HepG2 (cell line): ENCODE data around the gene NAPEPLD. TPM values are rescaled to one million over a fixed set of nuclear protein-coding genes. Genes with fewer than 3 reads are reported as not detected.

ENCODE experiments used
- ARID2 ChIP-seq: sonication (generic); formaldehyde crosslinking; IDR thresholded peaks from 2 replicates; pipeline ENCODE4 v1.8.1; 2022; ENCODE audit warnings: mild to moderate bottlenecking, missing genetic modification reagents, borderline replicate concordance
- ATF2 ChIP-seq: sonication (generic); formaldehyde crosslinking; IDR thresholded peaks from 2 replicates; pipeline ENCODE4 v1.4.0; 2020; ENCODE audit warnings: missing genetic modification reagents
- BRF2 ChIP-seq: sonication (generic); formaldehyde crosslinking; IDR thresholded peaks from 2 replicates; pipeline ENCODE4 v1.8.1; 2022; ENCODE audit warnings: mild to moderate bottlenecking, missing genetic modification reagents
- HNRNPK ChIP-seq: fragments of 200-400 bp; formaldehyde crosslinking; IDR thresholded peaks from 2 replicates; pipeline ENCODE4 v1.6.1; 2018; ENCODE audit warnings: low read length, low read depth, moderate library complexity, mild to moderate bottlenecking; ENCODE audit not compliant: poor library complexity, severe bottlenecking
- IKZF5 ChIP-seq: IDR thresholded peaks from 2 replicates; pipeline ENCODE4 v1.6.1; 2018; ENCODE audit warnings: missing genetic modification reagents, mild to moderate bottlenecking, missing compliant biosample characterization
- JUN ChIP-seq: sonication (generic); formaldehyde crosslinking; IDR thresholded peaks from 2 replicates; pipeline ENCODE4 v1.4.0; 2020; ENCODE audit warnings: mild to moderate bottlenecking, missing genetic modification reagents
- KMT2A ChIP-seq: sonication (generic); formaldehyde crosslinking; IDR thresholded peaks from 2 replicates; pipeline ENCODE4 v1.4.0; 2020; ENCODE audit warnings: missing genetic modification reagents
- NFIC ChIP-seq: IDR thresholded peaks from 2 replicates; pipeline ENCODE4 v1.6.1; 2012; ENCODE audit warnings: mild to moderate bottlenecking, low read length, inconsistent platforms
- NR2F1 ChIP-seq, 2 experiments: fragments of 450-650 bp in 1 of 2; formaldehyde crosslinking in 1 of 2; IDR thresholded peaks; 2 replicates each; pipeline versions ENCODE4 v1.5.0 to v1.6.1; 2016 to 2020; ENCODE audit warnings: mild to moderate bottlenecking in 1 of 2, missing compliant biosample characterization in 1 of 2, missing genetic modification reagents in 1 of 2, moderate library complexity in 1 of 2
- RFX5 ChIP-seq: IDR thresholded peaks from 2 replicates; pipeline ENCODE4 v1.6.1; 2011; ENCODE audit warnings: low read depth, low read length, improper control_type of control experiment
- RNF2 ChIP-seq: fragments of 450-650 bp; conservative IDR thresholded peaks from 2 replicates; pipeline ENCODE4 v1.6.1; 2016; ENCODE audit warnings: low read depth
- TBL1XR1 ChIP-seq: fragments of 150-350 bp; IDR thresholded peaks from 2 replicates; pipeline ENCODE4 v1.6.1; 2014; ENCODE audit warnings: borderline replicate concordance, low read length; ENCODE audit not compliant: partially characterized antibody
- ZNF547 ChIP-seq: sonication (generic); formaldehyde crosslinking; IDR thresholded peaks from 2 replicates; pipeline ENCODE4 v1.5.1; 2020; ENCODE audit warnings: mild to moderate bottlenecking, missing genetic modification reagents
- ZNF549 ChIP-seq: sonication (generic); formaldehyde crosslinking; IDR thresholded peaks from 2 replicates; pipeline ENCODE4 v1.5.0; 2020; ENCODE audit warnings: missing genetic modification reagents
- ZNF574 ChIP-seq: sonication (generic); formaldehyde crosslinking; IDR thresholded peaks from 2 replicates; pipeline ENCODE4 v1.4.0; 2020; ENCODE audit warnings: missing genetic modification reagents
- ZNF775 ChIP-seq: sonication (generic); formaldehyde crosslinking; IDR thresholded peaks from 2 replicates; pipeline ENCODE4 v1.4.0; 2020; ENCODE audit warnings: missing genetic modification reagents, mild to moderate bottlenecking, moderate library complexity, borderline replicate concordance
- ZNF777 ChIP-seq: sonication (generic); formaldehyde crosslinking; IDR thresholded peaks from 2 replicates; pipeline ENCODE4 v1.4.0; 2020; ENCODE audit warnings: missing genetic modification reagents
- ZNF841 ChIP-seq: sonication (generic); formaldehyde crosslinking; IDR thresholded peaks from 2 replicates; pipeline ENCODE4 v1.8.1; 2023; ENCODE audit warnings: missing genetic modification reagents, borderline replicate concordance
- ZSCAN31 ChIP-seq: sonication (generic); formaldehyde crosslinking; IDR thresholded peaks from 2 replicates; pipeline ENCODE4 v1.5.0; 2020; ENCODE audit warnings: low read depth, mild to moderate bottlenecking, missing genetic modification reagents
- polyA plus RNA-seq, 8 experiments: library from polyadenylated mRNA; depleted of rRNA in 3 of 8; stranded (reverse) in 7 of 8; unstranded in 1 of 8; fragments of >200 nt; fragmentation: Illumina TruSeq in 4 of 8; extraction: Trizol in 4 of 8; gene quantifications; 2 replicates each; pipeline versions ENCODE4 v1.2.1 to v1.2.3, GENCODE V29; 2011 to 2016; ENCODE audit warnings: low read depth in 4 of 8, missing spikeins in 1 of 8, mixed read lengths in 1 of 8; ENCODE audit not compliant: insufficient read depth in 1 of 8
- total RNA-seq, 5 experiments: library from RNA; depleted of rRNA; stranded (reverse); fragments of >200 nt; fragmentation: Illumina TruSeq; extraction: Trizol; gene quantifications; 2 replicates each; pipeline ENCODE4 v1.2.3, GENCODE V29; 2016; ENCODE audit warnings: low read depth in 1 of 5
- TF ChIP-seq, protein P1 (sequence below): sonication (generic); formaldehyde crosslinking; IDR thresholded peaks from 2 replicates; pipeline ENCODE4 v1.5.0; 2020; ENCODE audit warnings: missing genetic modification reagents
- TF ChIP-seq, protein P2 (sequence below): sonication (generic); formaldehyde crosslinking; IDR thresholded peaks from 2 replicates; pipeline ENCODE4 v1.8.0; 2022; ENCODE audit warnings: missing genetic modification reagents, low read depth, mild to moderate bottlenecking, borderline replicate concordance

Gene NAPEPLD
- total and polyA plus RNA-seq, 2 of the 13 experiments (the other 11 are each of a cell fraction or from before 2014, with no cell fraction given): 3.4 to 5.6 TPM

DNA sequence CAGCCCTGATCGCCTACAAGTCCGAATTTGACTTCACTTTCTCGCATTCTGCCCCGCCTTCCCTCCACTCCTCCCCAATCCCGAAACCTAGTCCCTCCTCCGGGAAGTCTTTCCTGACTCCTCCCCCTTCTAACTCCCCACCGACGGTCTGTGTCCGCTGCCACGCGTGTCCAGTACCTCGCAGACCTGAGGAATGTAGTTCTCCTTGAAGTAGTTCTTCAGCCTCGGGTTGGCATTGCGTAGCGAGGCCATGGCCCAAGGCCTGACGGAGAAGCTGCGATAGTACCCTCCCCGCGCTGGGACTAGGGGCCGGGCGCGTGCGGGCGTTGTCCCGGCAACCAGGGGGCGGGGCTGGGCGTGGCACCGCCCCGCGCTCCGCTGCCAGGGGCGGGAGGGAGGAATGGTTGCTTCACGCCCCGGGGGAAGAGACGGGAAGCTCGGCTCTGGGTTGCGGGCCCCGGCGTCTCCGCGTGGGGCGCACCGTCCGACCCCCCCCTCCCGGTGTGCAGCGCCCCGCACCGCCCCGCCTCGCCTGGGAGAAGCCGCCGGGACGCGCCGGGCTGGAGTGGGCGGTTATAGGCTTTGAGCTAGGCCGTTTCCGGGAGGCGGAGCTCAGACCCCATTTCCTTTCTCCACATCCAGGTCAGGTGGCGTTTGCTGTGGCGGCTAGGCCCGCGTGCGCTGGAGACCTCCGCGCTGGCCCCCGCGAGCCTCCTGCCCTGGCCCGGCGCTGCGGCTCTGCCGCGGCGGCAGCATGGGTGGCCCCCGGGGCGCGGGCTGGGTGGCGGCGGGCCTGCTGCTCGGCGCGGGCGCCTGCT lies 74.2 kb downstream of the NAPEPLD start, which contains the start of the genes ARMC10 and FBXL13 (continued):
- TF ChIP-seq ZNF574 (CRISPR knock-in tag) (0 out of 2 replicates have a peak, but pooled peaks have one; percentile 69), RFX5 (no peak), RNF2 (peak; percentile 84), TBL1XR1 (no peak), ATF2 (CRISPR knock-in tag) (no peak; the same call in 1 of the 2 replicates), IKZF5 (CRISPR knock-in tag) (no peak; the same call in 1 of the 2 replicates), ARID2 (peak; percentile 91), NR2F1 (CRISPR knock-in tag; IDR thresholded peaks at IDR 0.05) (0 out of 4 replicates have a peak, but pooled peaks of 1 of the 2 experiments have one; percentile 4), ZNF777 (CRISPR knock-in tag) (peak; percentile 91), BRF2 (no peak), ZNF841 (no peak), JUN (CRISPR knock-in tag) (no peak), NFIC (no peak), KMT2A (CRISPR knock-in tag) (0 out of 2 replicates have a peak, but pooled peaks have one; percentile 41), ZNF775 (CRISPR knock-in tag) (no peak), ZSCAN31 (CRISPR knock-in tag) (peak; percentile 75; the same call in 1 of the 2 replicates), ZNF547 (CRISPR knock-in tag) (0 out of 2 replicates have a peak, but pooled peaks have one; percentile 34), ZNF549 (CRISPR knock-in tag) (no peak), HNRNPK (peak; percentile 53)
- TF ChIP-seq, protein P1, sequence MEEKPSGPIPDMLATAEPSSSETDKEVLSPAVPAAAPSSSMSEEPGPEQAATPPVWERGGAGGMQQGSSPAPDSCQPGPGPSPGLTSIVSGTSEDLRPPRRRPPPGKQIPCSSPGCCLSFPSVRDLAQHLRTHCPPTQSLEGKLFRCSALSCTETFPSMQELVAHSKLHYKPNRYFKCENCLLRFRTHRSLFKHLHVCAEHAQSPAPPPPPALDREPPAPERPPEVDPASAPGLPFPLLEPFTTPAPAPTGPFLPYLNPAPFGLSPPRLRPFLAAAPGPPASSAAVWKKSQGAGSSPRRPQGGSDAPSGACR (CRISPR knock-in tag): peak; percentile 84; the same call in 1 of the 2 replicates
- TF ChIP-seq, protein P2, sequence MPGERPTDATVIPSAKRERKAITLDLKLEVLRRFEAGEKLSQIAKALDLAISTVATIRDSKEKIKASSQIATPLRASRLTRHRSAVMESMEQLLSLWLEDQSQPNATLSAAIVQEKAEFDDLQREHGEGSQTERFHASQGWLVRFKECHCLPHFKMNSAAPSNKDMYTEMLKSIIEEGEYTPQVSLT (CRISPR knock-in tag): no peak
